ENCODE data around the gene ZFYVE1.
"Not testable (repeated sequence)": the region's sequence is repeated elsewhere in the genome, so short reads cannot be mapped to it uniquely, and the experiment has no call there.

The ZFYVE1 gene

GRCh38 chr14:73026845-73027542 is at the start of gene ZFYVE1:
Gene ZFYVE1 (minus strand): TSS chr14:73027106. CDS start chr14:73024508, 2,598 bp downstream.
- peak; percentile 89 for DNase-seq (ENCODE audit: low read depth)

GRCh38 chr14:73069585-73069984 is 42.7 kb upstream of the ZFYVE1 start:
- no peak for DNase-seq (ENCODE audit: low read depth)

- no peak for DNase-seq (ENCODE audit: low read depth)
Observed at GRCh38 chr14:73058922-73059673, 32.2 kb upstream of the ZFYVE1 start.

- peak; percentile 92 for DNase-seq (ENCODE audit: low read depth)
Observed at GRCh38 chr14:73058224-73058921, 31.5 kb upstream of the ZFYVE1 start, which contains the start of gene RBM25. Gene RBM25 (plus strand): TSS chr14:73058534. CDS start chr14:73071642, 13,108 bp downstream.

- no peak for DNase-seq (ENCODE audit: low read depth)
Observed at GRCh38 chr14:73057944-73058223, 31.0 kb upstream of the ZFYVE1 start.

GRCh38 chr14:73055251-73055650 is 28.3 kb upstream of the ZFYVE1 start:
- no peak for DNase-seq (ENCODE audit: low read depth)

GRCh38 chr14:73049428-73049827 is 22.5 kb upstream of the ZFYVE1 start:
- DNase-seq (ENCODE audit: low read depth), result no peak

- no peak for DNase-seq (ENCODE audit: low read depth)
Observed at GRCh38 chr14:73047808-73048207, 20.9 kb upstream of the ZFYVE1 start.

- DNase-seq (ENCODE audit: low read depth), result not testable (repeated sequence)
Observed at GRCh38 chr14:73036706-73037450, 10.0 kb upstream of the ZFYVE1 start.

- no peak for DNase-seq (ENCODE audit: low read depth)
Observed at GRCh38 chr14:73027984-73028383, 1.1 kb upstream of the ZFYVE1 start.

- no peak for DNase-seq (ENCODE audit: low read depth)
Observed at GRCh38 chr14:73027546-73027945, 640 bp upstream of the ZFYVE1 start.

- DNase-seq (ENCODE audit: low read depth), result no peak
Observed at GRCh38 chr14:73026243-73026844, 562 bp downstream of the ZFYVE1 start.

GRCh38 chr14:73025544-73025943 is 1.4 kb downstream of the ZFYVE1 start:
- no peak for DNase-seq (ENCODE audit: low read depth)

- DNase-seq (ENCODE audit: low read depth), result no peak
Observed at GRCh38 chr14:73022051-73022450, 4.9 kb downstream of the ZFYVE1 start.

GRCh38 chr14:73016011-73016410 is 10.9 kb downstream of the ZFYVE1 start:
- DNase-seq (ENCODE audit: low read depth), result not testable (repeated sequence)

GRCh38 chr14:73015552-73015951 is 11.4 kb downstream of the ZFYVE1 start:
- DNase-seq (ENCODE audit: low read depth), result not testable (repeated sequence)

GRCh38 chr14:73014105-73014504 is 12.8 kb downstream of the ZFYVE1 start:
- DNase-seq (ENCODE audit: low read depth), result no peak

GRCh38 chr14:73011189-73011588 is 15.7 kb downstream of the ZFYVE1 start:
- not testable (repeated sequence) for DNase-seq (ENCODE audit: low read depth)

- no peak for DNase-seq (ENCODE audit: low read depth)
Observed at GRCh38 chr14:73008501-73008900, 18.4 kb downstream of the ZFYVE1 start.

- DNase-seq (ENCODE audit: low read depth), result no peak
Observed at GRCh38 chr14:73007835-73008234, 19.1 kb downstream of the ZFYVE1 start.

- not testable (repeated sequence) for DNase-seq (ENCODE audit: low read depth)
Observed at GRCh38 chr14:73004641-73005040, 22.3 kb downstream of the ZFYVE1 start.

GRCh38 chr14:73003681-73004080 is 23.2 kb downstream of the ZFYVE1 start:
- DNase-seq (ENCODE audit: low read depth), result no peak

Measured in activated T-cell treated with anti-CD3 and anti-CD28 coated beads for 24 hours (primary cell).